Prostate gland (tissue), 2 donors: ENCODE data around the gene PROB1. TPM values are rescaled to one million over a fixed set of nuclear protein-coding genes. Genes with fewer than 3 reads are reported as not detected.

Experiments used
- DNase-seq: peaks from one replicate; pipeline ENCODE4 v3.0.0-alpha.2; 2019; ENCODE audit warnings: low spot score
- H3K27ac ChIP-seq, 2 donors: fragments of 200-600 bp; sonication (generic); 2 replicates each; pipeline ENCODE4 v1.5.1; 2017 to 2019
- H3K27me3 ChIP-seq: fragments of 200-600 bp; sonication (generic); replicated peaks from 2 replicates; pipeline ENCODE4 v1.5.1; 2019; ENCODE audit not compliant: insufficient read depth
- H3K36me3 ChIP-seq, 2 donors: fragments of 200-600 bp; sonication (generic); 1 replicate in 1 of 2; 2 replicates in 1 of 2; pipeline versions ENCODE4 v1.5.1 to v1.8.1; 2017 to 2019
- H3K4me1 ChIP-seq: fragments of 200-600 bp; sonication (generic); replicated peaks from 2 replicates; pipeline ENCODE4 v1.5.1; 2019
- H3K4me3 ChIP-seq, 2 donors: fragments of 200-600 bp; sonication (generic); 2 replicates each; pipeline ENCODE4 v1.5.1; 2017 to 2019
- H3K9me3 ChIP-seq: fragments of 200-600 bp; sonication (generic); 2 replicates; pipeline ENCODE4 v1.5.1; 2017
- POLR2A ChIP-seq: fragments of 450-650 bp; IDR thresholded peaks from one replicate; pipeline ENCODE4 v1.6.1; 2016; ENCODE audit warnings: antibody characterized with exemption, mild to moderate bottlenecking
- POLR2AphosphoS5 ChIP-seq: sonication (generic); formaldehyde crosslinking; IDR thresholded peaks from one replicate; pipeline ENCODE4 v1.6.1; 2017; ENCODE audit warnings: antibody characterized with exemption
- WGBS: methylation state at CpG from one replicate; pipeline ENCODE4 v1.1.5; 2018; 5-methylcytosine and 5-hydroxymethylcytosine counted together
- intact Hi-C: fragments of 100-400 bp; cut with DNase I; formaldehyde crosslinking; loops from one replicate; pipeline ENCODE4 v1.14.2; 2022
- total RNA-seq, 2 donors: library from RNA; depleted of rRNA; stranded (reverse); fragments of >200 nt; gene quantifications; one replicate each; pipeline ENCODE4 v1.1.0, GENCODE V29; 2016
- TF ChIP-seq, protein P1 (sequence below), 4 experiments: fragments of 200-600 bp in 2 of 4; fragments of 450-650 bp in 2 of 4; sonication (generic) in 2 of 4; IDR thresholded peaks; 1 replicate in 3 of 4; 2 replicates in 1 of 4; pipeline ENCODE4 v1.5.1; 2016 to 2019; ENCODE audit warnings: antibody characterized with exemption in 4 of 4, mild to moderate bottlenecking in 2 of 4, moderate library complexity in 2 of 4

Gene PROB1
- total RNA-seq, 2 donors from 2014 or later = 2.4 TPM

DNA sequence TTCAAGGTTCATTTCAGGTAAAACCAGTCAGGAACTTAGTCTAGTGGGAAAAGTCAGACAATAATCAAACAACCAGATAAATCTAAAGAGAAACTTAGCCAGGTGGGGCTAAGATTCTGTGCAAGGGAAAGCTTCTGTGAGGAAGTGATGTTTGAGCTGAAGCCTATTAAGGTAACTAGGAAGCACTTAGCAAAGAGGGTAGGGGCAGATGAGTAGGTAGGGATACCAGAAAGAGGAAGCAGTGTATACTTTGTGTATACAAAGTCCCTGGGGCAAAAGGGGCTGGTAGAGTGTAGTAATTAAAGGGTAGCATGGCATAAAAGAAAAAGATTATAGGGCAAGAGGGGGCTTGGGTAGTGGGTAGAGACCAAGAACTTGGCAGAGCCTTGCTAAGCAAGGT is 12.6 kb upstream of the PROB1 start:
- Histone ChIP-seq H3K4me3 (no peak overlapping the region), H3K27me3 (no peaks in the 10 kb centered on the region), H3K27ac (no peak overlapping the region), H3K9me3 (no peaks in the 10 kb centered on the region), H3K4me1 (peaks cover 4% of the 10 kb centered on the region), H3K36me3 (no peaks in the 10 kb centered on the region)
- no peak for DNase-seq
- intact Hi-C loops = no loop called here
- TF ChIP-seq POLR2AphosphoS5 (no peak), POLR2A (no peak)
- TF ChIP-seq, protein P1, sequence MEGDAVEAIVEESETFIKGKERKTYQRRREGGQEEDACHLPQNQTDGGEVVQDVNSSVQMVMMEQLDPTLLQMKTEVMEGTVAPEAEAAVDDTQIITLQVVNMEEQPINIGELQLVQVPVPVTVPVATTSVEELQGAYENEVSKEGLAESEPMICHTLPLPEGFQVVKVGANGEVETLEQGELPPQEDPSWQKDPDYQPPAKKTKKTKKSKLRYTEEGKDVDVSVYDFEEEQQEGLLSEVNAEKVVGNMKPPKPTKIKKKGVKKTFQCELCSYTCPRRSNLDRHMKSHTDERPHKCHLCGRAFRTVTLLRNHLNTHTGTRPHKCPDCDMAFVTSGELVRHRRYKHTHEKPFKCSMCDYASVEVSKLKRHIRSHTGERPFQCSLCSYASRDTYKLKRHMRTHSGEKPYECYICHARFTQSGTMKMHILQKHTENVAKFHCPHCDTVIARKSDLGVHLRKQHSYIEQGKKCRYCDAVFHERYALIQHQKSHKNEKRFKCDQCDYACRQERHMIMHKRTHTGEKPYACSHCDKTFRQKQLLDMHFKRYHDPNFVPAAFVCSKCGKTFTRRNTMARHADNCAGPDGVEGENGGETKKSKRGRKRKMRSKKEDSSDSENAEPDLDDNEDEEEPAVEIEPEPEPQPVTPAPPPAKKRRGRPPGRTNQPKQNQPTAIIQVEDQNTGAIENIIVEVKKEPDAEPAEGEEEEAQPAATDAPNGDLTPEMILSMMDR (IDR thresholded peaks at IDR 0.05) = no peak

DNA sequence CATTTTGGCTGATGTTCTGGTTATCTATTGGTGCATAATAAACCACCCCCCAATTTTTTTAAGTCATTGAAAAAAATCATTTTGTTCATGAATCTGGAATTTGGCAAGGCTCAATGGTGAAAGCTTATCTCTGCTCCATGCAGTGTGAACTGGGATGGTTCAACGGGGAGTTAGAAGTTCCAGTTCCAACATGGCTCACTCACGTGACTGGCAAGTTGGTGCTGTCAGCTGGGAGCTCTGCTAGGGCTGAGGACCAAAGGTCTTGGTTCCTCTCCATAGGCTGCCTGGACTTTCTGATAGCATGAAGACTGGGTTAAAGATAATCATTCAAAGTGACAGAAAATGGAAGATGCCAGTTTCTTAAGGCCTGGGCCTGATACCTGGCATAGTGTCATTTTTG is 12.1 kb upstream of the PROB1 start:
- no peak overlapping the region for H3K4me3 ChIP-seq
- TF ChIP-seq, protein P1 (IDR thresholded peaks at IDR 0.05) = no peak
- TF ChIP-seq POLR2AphosphoS5 (no peak), POLR2A (no peak)
- intact Hi-C loops = no loop called here
- H3K36me3 ChIP-seq = no peaks in the 10 kb centered on the region
- 75% methylated on average over 2 of the region's 2 CpGs for WGBS
- no peak overlapping the region for H3K27ac ChIP-seq
- no peaks in the 10 kb centered on the region for H3K27me3 ChIP-seq
- DNase-seq = no peak
- H3K9me3 ChIP-seq = no peaks in the 10 kb centered on the region
- H3K4me1 ChIP-seq = peaks cover 4% of the 10 kb centered on the region

DNA sequence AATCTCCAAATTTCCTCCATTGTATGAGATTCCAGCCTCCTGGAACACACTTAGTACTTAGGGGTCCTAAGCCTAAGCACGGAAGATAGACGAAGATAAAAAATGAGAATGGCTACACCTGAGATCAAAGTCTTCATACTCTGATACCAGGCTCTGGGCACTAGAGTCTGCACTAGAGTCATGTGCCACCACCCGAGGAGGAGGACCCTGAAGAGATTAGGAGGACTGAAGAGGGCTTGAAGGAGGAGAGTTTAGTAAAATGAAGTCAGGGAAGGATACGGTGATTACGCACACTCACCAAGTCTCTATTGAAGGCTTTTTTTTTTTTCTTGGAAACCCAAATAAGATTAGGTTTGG is 9.6 kb upstream of the PROB1 start:
- Histone ChIP-seq H3K4me3 (peak overlapping the region; percentile 43 to 45), H3K36me3 (no peaks in the 10 kb centered on the region), H3K9me3 (no peaks in the 10 kb centered on the region), H3K27me3 (no peaks in the 10 kb centered on the region), H3K4me1 (peaks cover 4% of the 10 kb centered on the region), H3K27ac (peak overlapping the region; percentile 89 to 94)
- 60% methylated on average over 5 of the region's 5 CpGs for WGBS
- no peak for DNase-seq
- TF ChIP-seq, protein P1 (IDR thresholded peaks at IDR 0.05) = no peak
- no peak for TF ChIP-seq POLR2A
- TF ChIP-seq POLR2AphosphoS5 = no peak
- intact Hi-C loops = no loop called here

DNA sequence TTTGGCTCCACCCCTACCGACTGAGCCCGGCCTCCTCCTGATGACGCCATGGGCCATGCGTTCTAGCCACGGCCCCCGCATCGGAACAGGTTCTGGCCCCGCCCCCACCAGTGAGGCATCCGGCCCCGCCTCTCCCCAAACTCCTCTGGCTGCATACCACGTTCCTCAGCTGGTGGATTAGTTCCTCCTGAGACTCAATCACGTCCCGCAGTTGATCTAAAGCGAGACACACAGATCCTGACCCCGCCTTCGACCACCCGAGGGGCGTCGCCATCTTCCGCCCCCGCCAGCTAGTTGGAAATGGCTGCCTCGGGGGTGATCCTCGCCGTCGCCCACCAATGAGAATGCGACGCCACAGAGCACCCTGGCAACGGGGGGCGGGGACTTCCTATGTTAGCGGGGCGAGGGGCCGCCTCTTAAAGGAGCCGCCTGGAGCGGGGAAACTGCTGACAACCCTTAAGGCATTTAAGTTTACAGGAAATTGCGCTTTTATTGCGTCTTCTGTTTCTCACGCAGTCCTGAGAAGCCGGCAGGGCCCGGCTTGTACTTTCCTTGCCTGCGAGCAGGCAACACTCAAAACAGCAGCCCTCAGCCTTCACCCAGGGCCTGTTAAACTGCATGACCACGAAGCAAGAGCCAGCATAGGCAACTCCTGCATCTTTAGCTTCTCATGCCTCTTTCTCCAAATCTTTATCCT is 9.0 kb upstream of the PROB1 start, which contains the start of gene SPATA24:
Gene SPATA24, minus strand, starts transcription at position 303 of the 697 bp plus-strand sequence. Its CDS starts 29 bp downstream, at position 274.
- intact Hi-C loops = no loop called here
- peak within 1 kb of the TSS; percentile 89 to 94 for H3K27ac ChIP-seq
- H3K27me3 ChIP-seq = no peaks in the 10 kb centered on the region
- TF ChIP-seq, protein P1 (IDR thresholded peaks at IDR 0.05) = no peak
- peak; percentile 9 for TF ChIP-seq POLR2A
- TF ChIP-seq POLR2AphosphoS5 = peak; percentile 95
- peak; percentile 97 for DNase-seq
- H3K9me3 ChIP-seq = no peaks in the 10 kb centered on the region
- H3K4me1 ChIP-seq = peaks cover 4% of the 10 kb centered on the region
- peak within 1 kb of the TSS; percentile 43 to 45 for H3K4me3 ChIP-seq
- under 1% methylated on average over 41 of the region's 41 CpGs for WGBS
- H3K36me3 ChIP-seq = no peaks in the 10 kb centered on the region

DNA sequence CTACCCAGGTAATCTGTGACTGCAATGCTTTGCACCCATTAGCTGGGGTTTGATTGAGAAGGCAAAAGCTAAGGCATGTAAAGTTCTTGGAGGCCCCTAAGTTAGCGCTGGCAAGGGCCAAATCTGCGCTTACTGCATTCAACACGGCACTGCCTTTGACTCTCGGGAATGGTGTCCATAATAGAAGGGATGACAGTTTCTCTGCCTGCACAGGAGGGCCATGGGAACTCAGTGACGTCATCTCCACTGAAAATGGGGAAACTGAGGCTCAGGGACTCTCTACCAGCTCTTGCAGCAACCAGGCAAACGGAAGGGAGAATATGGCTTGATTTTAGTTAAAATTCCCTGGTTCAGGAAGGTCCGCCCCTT is 8.5 kb upstream of the PROB1 start:
- 17% methylated on average over 7 of the region's 7 CpGs for WGBS
- intact Hi-C loops = no loop called here

More for the DNA sequence above, 8.5 kb upstream of the PROB1 start:
- H3K27ac ChIP-seq = peak overlapping the region; percentile 89 to 94
- no peaks in the 10 kb centered on the region for H3K36me3 ChIP-seq
- DNase-seq = no peak
- H3K4me1 ChIP-seq = peaks cover 4% of the 10 kb centered on the region
- no peaks in the 10 kb centered on the region for H3K27me3 ChIP-seq
- no peaks in the 10 kb centered on the region for H3K9me3 ChIP-seq
- H3K4me3 ChIP-seq = peak overlapping the region; percentile 43 to 45
- TF ChIP-seq POLR2AphosphoS5 = no peak
- TF ChIP-seq, protein P1 (IDR thresholded peaks at IDR 0.05) = no peak
- TF ChIP-seq POLR2A = no peak
